Measurements from ENCODE around the gene UMOD.

UMOD gene

GRCh38 chr16:20302389-20302788, 50.1 kb downstream of the UMOD start:
- TF ChIP-seq ZBTB7A (IDR thresholded peaks at IDR 0.05; ENCODE audit: low read depth) (no peak), CEBPB (IDR thresholded peaks at IDR 0.05) (no peak), REST (IDR thresholded peaks at IDR 0.05; ENCODE audit: low read depth) (no peak), RAD21 (IDR thresholded peaks at IDR 0.05; ENCODE audit: low read depth) (no peak), MAX (IDR thresholded peaks at IDR 0.05) (no peak), USF1 (IDR thresholded peaks at IDR 0.05) (no peak), CREB1 (IDR thresholded peaks at IDR 0.05; ENCODE audit: low read depth) (no peak), NFIC (IDR thresholded peaks at IDR 0.05) (no peak), TEAD4 (IDR thresholded peaks at IDR 0.05) (no peak), FOXM1 (IDR thresholded peaks at IDR 0.05; ENCODE audit: borderline replicate concordance, low read depth) (no peak), YY1 (IDR thresholded peaks at IDR 0.05; ENCODE audit: low read depth) (no peak), TCF12 (IDR thresholded peaks at IDR 0.05; ENCODE audit: low read depth) (no peak), EGR1 (IDR thresholded peaks at IDR 0.05) (no peak), TAF1 (IDR thresholded peaks at IDR 0.05; ENCODE audit: low read depth) (no peak), EP300 (IDR thresholded peaks at IDR 0.05; ENCODE audit: borderline replicate concordance) (no peak)

- TF ChIP-seq REST (IDR thresholded peaks at IDR 0.05; ENCODE audit: low read depth), result peak; percentile 64
- TF ChIP-seq RAD21 (IDR thresholded peaks at IDR 0.05; ENCODE audit: low read depth), result no peak
Measured at GRCh38 chr16:20301840-20302239, 50.7 kb downstream of the UMOD start.

- TF ChIP-seq EGR1 (IDR thresholded peaks at IDR 0.05), result 0 out of 2 replicates have a peak, but pooled peaks have one; percentile 43
- peak; percentile 87 for TF ChIP-seq RAD21 (IDR thresholded peaks at IDR 0.05; ENCODE audit: low read depth)
- no peak for TF ChIP-seq TAF1 (IDR thresholded peaks at IDR 0.05; ENCODE audit: low read depth)
Measured at GRCh38 chr16:20300312-20301097, 52.0 kb downstream of the UMOD start.

GRCh38 chr16:20298452-20298851, 54.1 kb downstream of the UMOD start:
- TF ChIP-seq USF1 (IDR thresholded peaks at IDR 0.05) (no peak), TEAD4 (IDR thresholded peaks at IDR 0.05) (no peak), ZBTB7A (IDR thresholded peaks at IDR 0.05; ENCODE audit: low read depth) (no peak), MAX (IDR thresholded peaks at IDR 0.05) (no peak), EP300 (IDR thresholded peaks at IDR 0.05; ENCODE audit: borderline replicate concordance) (no peak), NFIC (IDR thresholded peaks at IDR 0.05) (no peak), YY1 (IDR thresholded peaks at IDR 0.05; ENCODE audit: low read depth) (no peak), EGR1 (IDR thresholded peaks at IDR 0.05) (no peak), RAD21 (IDR thresholded peaks at IDR 0.05; ENCODE audit: low read depth) (no peak), CEBPB (IDR thresholded peaks at IDR 0.05) (no peak), CREB1 (IDR thresholded peaks at IDR 0.05; ENCODE audit: low read depth) (no peak), REST (IDR thresholded peaks at IDR 0.05; ENCODE audit: low read depth) (no peak), FOXM1 (IDR thresholded peaks at IDR 0.05; ENCODE audit: borderline replicate concordance, low read depth) (no peak), TCF12 (IDR thresholded peaks at IDR 0.05; ENCODE audit: low read depth) (no peak), TAF1 (IDR thresholded peaks at IDR 0.05; ENCODE audit: low read depth) (no peak)

Data from Ishikawa (cell line).